H1 (cell line): ENCODE data around the gene CAMKMT. TPM values are rescaled to one million over a fixed set of nuclear protein-coding genes. Genes with fewer than 3 reads are reported as not detected.

Experiments
- CTCF ChIA-PET: fragments of 300-600 bp; sonication (Branson Sonifier 250); formaldehyde crosslinking; loops from one replicate; lab custom pipeline; 2021; ENCODE audit not compliant: partially characterized antibody; lab: Charles Lee
- POLR2A ChIA-PET: fragments of 300-600 bp; sonication (Branson Sonifier 250); formaldehyde crosslinking; loops from one replicate; lab custom pipeline; 2021; ENCODE audit warnings: inconsistent platforms; ENCODE audit not compliant: partially characterized antibody; lab: Charles Lee
- DNase-seq, 2 experiments: peaks; one replicate each; pipeline versions ENCODE4 v3.0.0 to v3.0.0-alpha.2; 2010 to 2022; ENCODE audit warnings: low spot score in 2 of 2, low read depth in 1 of 2, mixed read lengths in 1 of 2
- FAIRE-seq: peaks from 2 replicates; lab custom pipeline; 2011; peaks lifted over from hg19 to GRCh38; lab: Jason Lieb, UNC
- H2AFZ ChIP-seq: 2 replicates; pipeline ENCODE4 v1.8.1; 2012; ENCODE audit warnings: low read length, inconsistent platforms
- H2AK5ac ChIP-seq: 2 replicates; pipeline ENCODE4 v1.6.1; 2013; ENCODE audit warnings: low read depth, low read length
- H2BK120ac ChIP-seq: replicated peaks from 2 replicates; pipeline ENCODE3; 2013; ENCODE audit warnings: low read depth, low read length, inconsistent platforms
- H2BK12ac ChIP-seq: 2 replicates; pipeline ENCODE4 v1.6.1; 2013; ENCODE audit warnings: low read depth, low read length
- H2BK15ac ChIP-seq: 2 replicates; pipeline ENCODE4 v1.6.1; 2013; ENCODE audit warnings: low read length
- H2BK20ac ChIP-seq: 2 replicates; pipeline ENCODE4 v1.6.1; 2013; ENCODE audit warnings: low read length
- H2BK5ac ChIP-seq: 2 replicates; pipeline ENCODE4 v1.6.1; 2013; ENCODE audit warnings: low read depth, low read length
- H3K14ac ChIP-seq: 2 replicates; pipeline ENCODE4 v1.6.1; 2013; ENCODE audit warnings: inconsistent platforms; ENCODE audit not compliant: insufficient read length
- H3K18ac ChIP-seq: 2 replicates; pipeline ENCODE4 v1.6.1; 2013; ENCODE audit warnings: low read length; ENCODE audit errors: extremely low read depth
- H3K23ac ChIP-seq: 2 replicates; pipeline ENCODE4 v1.6.1; 2013; ENCODE audit warnings: inconsistent platforms; ENCODE audit not compliant: insufficient read length
- H3K23me2 ChIP-seq: 2 replicates; pipeline ENCODE4 v1.6.1; 2013; ENCODE audit warnings: low read depth, low read length
- H3K27ac ChIP-seq: 2 replicates; pipeline ENCODE4 v1.6.1; 2011; ENCODE audit warnings: low read depth, low read length, inconsistent platforms
- H3K27me3 ChIP-seq, 4 experiments: replicated peaks in 1 of 4; 1 replicate in 1 of 4; 2 replicates in 3 of 4; pipeline versions ENCODE4 v1.6.1 to v1.8.1; 2011 to 2013; ENCODE audit warnings: low read length in 3 of 4, mild to moderate bottlenecking in 3 of 4, inconsistent platforms in 2 of 4, mixed read lengths in 2 of 4, moderate library complexity in 1 of 4; ENCODE audit not compliant: control insufficient read depth in 3 of 4, insufficient read depth in 3 of 4; ENCODE audit errors: extremely low read depth in 1 of 4
- H3K36me3 ChIP-seq, 4 experiments: 2 replicates each; pipeline versions ENCODE4 v1.6.1 to v1.8.1; 2011 to 2013; ENCODE audit warnings: mild to moderate bottlenecking in 4 of 4, low read length in 3 of 4, moderate library complexity in 2 of 4, control low read depth in 1 of 4, inconsistent platforms in 1 of 4; ENCODE audit not compliant: insufficient read depth in 4 of 4, control insufficient read depth in 2 of 4
- H3K4ac ChIP-seq: replicated peaks from 2 replicates; pipeline ENCODE3; 2013; ENCODE audit warnings: low read length, low read depth, mixed read lengths, inconsistent platforms; ENCODE audit not compliant: insufficient read length
- H3K4me1 ChIP-seq, 4 experiments: replicated peaks in 1 of 4; 1 replicate in 1 of 4; 2 replicates in 3 of 4; pipeline versions ENCODE4 v1.6.1 to v1.8.1; 2011 to 2013; ENCODE audit warnings: low read length in 3 of 4, inconsistent platforms in 2 of 4, mixed read lengths in 1 of 4; ENCODE audit not compliant: insufficient read depth in 4 of 4, control insufficient read depth in 3 of 4
- H3K4me2 ChIP-seq, 2 experiments: 2 replicates each; pipeline versions ENCODE4 v1.6.1 to v1.8.1; 2011 to 2013; ENCODE audit warnings: low read depth in 2 of 2, low read length in 2 of 2, control low read depth in 1 of 2, inconsistent platforms in 1 of 2, mild to moderate bottlenecking in 1 of 2; ENCODE audit not compliant: insufficient read depth in 1 of 2
- H3K4me3 ChIP-seq, 4 experiments: fragments of 200-600, 300-600 bp in 1 of 4; sonication (generic), shearing (Covaris generic), sonication (Bioruptor Twin) in 1 of 4; 2 replicates each; pipeline versions ENCODE4 v1.5.1 to v1.8.1; 2011 to 2016; ENCODE audit warnings: low read length in 4 of 4, low read depth in 3 of 4, control low read depth in 2 of 4, inconsistent platforms in 2 of 4, mild to moderate bottlenecking in 2 of 4, mixed read lengths in 1 of 4, moderate library complexity in 1 of 4; ENCODE audit not compliant: insufficient read depth in 2 of 4; ENCODE audit errors: extremely low read depth in 1 of 4
- H3K56ac ChIP-seq: replicated peaks from 2 replicates; pipeline ENCODE3; 2013; ENCODE audit warnings: low read depth, mild to moderate bottlenecking, mixed read lengths, low read length, inconsistent platforms; ENCODE audit not compliant: insufficient read length
- H3K79me1 ChIP-seq: 2 replicates; pipeline ENCODE4 v1.6.1; 2013; ENCODE audit warnings: low read depth, low read length, control low read depth
- H3K79me2 ChIP-seq, 2 experiments: 2 replicates each; pipeline versions ENCODE4 v1.6.1 to v1.8.1; 2012 to 2013; ENCODE audit warnings: low read length in 2 of 2, mild to moderate bottlenecking in 2 of 2, inconsistent platforms in 1 of 2; ENCODE audit not compliant: insufficient read depth in 2 of 2, control insufficient read depth in 1 of 2
- H3K9ac ChIP-seq, 4 experiments: replicated peaks in 1 of 4; 1 replicate in 1 of 4; 2 replicates in 3 of 4; pipeline versions ENCODE4 v1.6.1 to v1.8.1; 2011 to 2013; ENCODE audit warnings: low read depth in 3 of 4, low read length in 3 of 4, control low read depth in 2 of 4, mild to moderate bottlenecking in 2 of 4, moderate library complexity in 2 of 4, inconsistent platforms in 1 of 4; ENCODE audit errors: extremely low read depth in 1 of 4
- H3K9me3 ChIP-seq, 2 experiments: 2 replicates each; pipeline versions ENCODE4 v1.6.1 to v1.8.1; 2012 to 2013; ENCODE audit warnings: mild to moderate bottlenecking in 2 of 2, moderate library complexity in 2 of 2, control low read depth in 1 of 2, inconsistent platforms in 1 of 2, low read depth in 1 of 2, low read length in 1 of 2, mixed read lengths in 1 of 2; ENCODE audit not compliant: insufficient read depth in 2 of 2
- H4K20me1 ChIP-seq, 2 experiments: replicated peaks in 1 of 2; 2 replicates each; pipeline versions ENCODE3 to v1.8.1; 2011 to 2013; ENCODE audit warnings: inconsistent platforms in 2 of 2, low read length in 2 of 2, mild to moderate bottlenecking in 1 of 2; ENCODE audit not compliant: insufficient read depth in 2 of 2, control insufficient read depth in 1 of 2
- H4K5ac ChIP-seq: 2 replicates; pipeline ENCODE4 v1.6.1; 2013; ENCODE audit warnings: low read length, low read depth, mixed read lengths, inconsistent platforms; ENCODE audit not compliant: insufficient read length
- H4K8ac ChIP-seq: 2 replicates; pipeline ENCODE4 v1.8.0; 2013; ENCODE audit warnings: mild to moderate bottlenecking, moderate library complexity, low read length, inconsistent platforms; ENCODE audit not compliant: insufficient read depth; ENCODE audit errors: extremely low read depth
- H4K91ac ChIP-seq: replicated peaks from 2 replicates; pipeline ENCODE3; 2013; ENCODE audit warnings: low read length, mixed read lengths, inconsistent platforms; ENCODE audit not compliant: insufficient read length
- POLR2A ChIP-seq, 2 experiments: IDR thresholded peaks; 1 replicate in 1 of 2; 2 replicates in 1 of 2; pipeline ENCODE4 v1.6.1; 2011; ENCODE audit warnings: low read depth in 2 of 2, low read length in 2 of 2, mild to moderate bottlenecking in 2 of 2; ENCODE audit errors: control extremely low read depth in 1 of 2
- WGBS, 2 experiments: shearing (Covaris generic) in 1 of 2; methylation state at CpG; one replicate each; pipeline versions ENCODE4 v1.1.6 to v1.1.7; 2013 to 2015; ENCODE audit warnings: low lambda C conversion rate in 2 of 2, mixed read lengths in 2 of 2, inconsistent platforms in 1 of 2, low coverage in 1 of 2, missing lambda C conversion rate in 1 of 2; ENCODE audit not compliant: insufficient replicate concordance in 2 of 2, insufficient coverage in 1 of 2, insufficient read length in 1 of 2; ENCODE audit errors: extremely low coverage in 1 of 2, missing lambda C conversion rate in 1 of 2; 5-methylcytosine and 5-hydroxymethylcytosine counted together
- polyA plus RNA-seq, 7 experiments: library from polyadenylated mRNA; depleted of rRNA in 3 of 7; stranded (reverse) in 5 of 7; unstranded in 2 of 7; fragments of >200 nt in 5 of 7; fragments of 200-250 nt in 2 of 7; gene quantifications; 1 replicate in 5 of 7; 2 replicates in 1 of 7; 4 replicates in 1 of 7; pipeline versions ENCODE4 v1.2.1 to v1.2.3, GENCODE V29; 2011 to 2013; ENCODE audit warnings: missing spikeins in 2 of 7, mixed read lengths in 2 of 7
- total RNA-seq: library from RNA; stranded (reverse); fragmentation: NEBNext Ultra II Directional; extraction: Animal tissue kit (Norgen Biotek cat#: 25700); gene quantifications from 2 replicates; pipeline ENCODE4 v1.2.1, GENCODE V29; 2021

The CAMKMT gene
- total and polyA plus RNA-seq, 2 of the 8 experiments (the other 6 are each of a cell fraction or from before 2014, with no cell fraction given): 14.7 to 22.4 TPM

GRCh38 chr2:44688456-44689124 is 326.8 kb downstream of the CAMKMT start:
- Histone ChIP-seq H2BK15ac (no peak overlapping the region), H3K79me1 (no peaks in the 10 kb centered on the region), H2BK120ac (no peak overlapping the region), H4K91ac (no peak overlapping the region), H3K4me2 (no peak overlapping the region), H2BK12ac (no peak overlapping the region), H3K36me3 (no peaks in the 10 kb centered on the region), H3K9ac (no peak overlapping the region; a peak in 1 of 7 replicates), H3K23ac (no peak overlapping the region), H4K20me1 (no peaks in the 10 kb centered on the region), H2AFZ (no peak overlapping the region), H2AK5ac (no peak overlapping the region), H4K5ac (no peak overlapping the region), H2BK20ac (no peak overlapping the region), H3K56ac (no peak overlapping the region), H3K4ac (no peak overlapping the region), H3K9me3 (no peaks in the 10 kb centered on the region), H3K18ac (no peak overlapping the region), H3K27ac (no peak overlapping the region), H2BK5ac (no peak overlapping the region), H3K4me3 (no peak overlapping the region), H3K4me1 (no peaks in the 10 kb centered on the region), H3K27me3 (no peaks in the 10 kb centered on the region), H3K79me2 (no peaks in the 10 kb centered on the region), H4K8ac (no peak overlapping the region), H3K23me2 (no peaks in the 10 kb centered on the region), H3K14ac (no peak overlapping the region)
- CTCF ChIA-PET: interaction anchor here (1.0 to 1.5 kb wide), 3 partner anchors 21 to 394 kb away, joined by 3 to 4 read pairs (median 3); no protein-coding TSS in a partner anchor
- FAIRE-seq (no peak), DNase-seq (no peak)
- WGBS, 2 experiments: 85% methylated on average over 2 of the region's 2 CpGs; no CpG with 5 or more reads in 1 of the 2 experiments
- no peak for TF ChIP-seq POLR2A (IDR thresholded peaks at IDR 0.05; ENCODE audit: control extremely low read depth in 1 of 2, low read depth in 2 of 2, low read length in 2 of 2)
- POLR2A ChIA-PET: no interaction called here
